Uterus (tissue), 2 donors: ENCODE results near the gene OR8A1.

ENCODE experiments used
- CTCF ChIP-seq, 4 experiments: fragments of 200-600 bp in 2 of 4; fragments of 450-650 bp in 2 of 4; sonication (generic) in 2 of 4; IDR thresholded peaks; one replicate each; pipeline ENCODE4 v1.5.1; 2016 to 2019; ENCODE audit warnings: antibody characterized with exemption in 4 of 4, mild to moderate bottlenecking in 2 of 4, moderate library complexity in 1 of 4
- POLR2A ChIP-seq, 2 donors: fragments of 450-650 bp; IDR thresholded peaks; one replicate each; pipeline ENCODE4 v1.6.1; 2016; ENCODE audit warnings: antibody characterized with exemption in 2 of 2, mild to moderate bottlenecking in 1 of 2, moderate library complexity in 1 of 2

- no peak for TF ChIP-seq CTCF (IDR thresholded peaks at IDR 0.05)
- TF ChIP-seq POLR2A (IDR thresholded peaks at IDR 0.05) = no peak
These were observed 42.2 kb downstream of the OR8A1 start for GRCh38 chr11:124612045-124612444.
